ENCODE data around the gene MDGA2.

DNA sequence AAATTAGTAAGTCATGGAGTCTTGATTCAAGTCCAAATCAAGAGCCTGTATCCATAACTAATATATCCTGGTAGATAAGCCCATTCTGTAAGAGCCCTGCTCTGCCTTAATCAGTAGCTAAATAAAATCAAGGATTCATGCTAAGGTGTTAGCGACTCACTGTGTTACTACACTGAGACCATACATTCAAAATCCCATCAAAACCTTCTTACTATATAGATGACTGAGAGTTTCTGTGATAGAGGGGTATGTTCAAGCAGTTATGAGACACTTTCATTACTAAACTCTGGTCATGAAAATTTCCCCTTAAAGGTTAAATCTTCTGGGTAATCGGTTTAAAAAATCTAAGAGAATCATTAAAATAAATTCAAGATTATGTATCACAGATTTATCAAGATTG, 78.5 kb downstream of the MDGA2 start:
- TF ChIP-seq, protein P1, sequence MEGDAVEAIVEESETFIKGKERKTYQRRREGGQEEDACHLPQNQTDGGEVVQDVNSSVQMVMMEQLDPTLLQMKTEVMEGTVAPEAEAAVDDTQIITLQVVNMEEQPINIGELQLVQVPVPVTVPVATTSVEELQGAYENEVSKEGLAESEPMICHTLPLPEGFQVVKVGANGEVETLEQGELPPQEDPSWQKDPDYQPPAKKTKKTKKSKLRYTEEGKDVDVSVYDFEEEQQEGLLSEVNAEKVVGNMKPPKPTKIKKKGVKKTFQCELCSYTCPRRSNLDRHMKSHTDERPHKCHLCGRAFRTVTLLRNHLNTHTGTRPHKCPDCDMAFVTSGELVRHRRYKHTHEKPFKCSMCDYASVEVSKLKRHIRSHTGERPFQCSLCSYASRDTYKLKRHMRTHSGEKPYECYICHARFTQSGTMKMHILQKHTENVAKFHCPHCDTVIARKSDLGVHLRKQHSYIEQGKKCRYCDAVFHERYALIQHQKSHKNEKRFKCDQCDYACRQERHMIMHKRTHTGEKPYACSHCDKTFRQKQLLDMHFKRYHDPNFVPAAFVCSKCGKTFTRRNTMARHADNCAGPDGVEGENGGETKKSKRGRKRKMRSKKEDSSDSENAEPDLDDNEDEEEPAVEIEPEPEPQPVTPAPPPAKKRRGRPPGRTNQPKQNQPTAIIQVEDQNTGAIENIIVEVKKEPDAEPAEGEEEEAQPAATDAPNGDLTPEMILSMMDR (IDR thresholded peaks at IDR 0.05; ENCODE audit: insufficient read depth, low read length, poor library complexity, severe bottlenecking) = no peak
- no peak for TF ChIP-seq EZH2phosphoT487 (conservative IDR thresholded peaks at IDR 0.05; ENCODE audit: low read length)

Data from SU-DHL-6 (cell line).